HCT116 (cell line): ENCODE data around the gene NRCAM. TPM values are rescaled to one million over a fixed set of nuclear protein-coding genes. Genes with fewer than 3 reads are reported as not detected.
"Not testable (repeated sequence)": the region's sequence is repeated elsewhere in the genome, so short reads cannot be mapped to it uniquely, and the experiment has no call there.

Experiments used
- ATAC-seq: fragments of 200-7000 bp; cut with Tn5 transposase; 2 replicates; pipeline ENCODE4 v1.9.1; 2020; ENCODE audit warnings: mild to moderate bottlenecking, moderate library complexity
- BruUV-seq: library from RNA; stranded (reverse); fragments of 400-500 nt; replicated peaks from 2 replicates; lab custom pipeline; 2021; lab: Mats Ljungman, UMichigan
- CTCF ChIA-PET: fragments of 300-600 bp; sonication (Branson Sonifier 250); formaldehyde crosslinking; loops from one replicate; lab custom pipeline; 2021; ENCODE audit warnings: antibody characterized with exemption; lab: Charles Lee
- POLR2A ChIA-PET: fragments of 300-600, 350-600 bp; sonication (Branson Sonifier 250); formaldehyde crosslinking; loops from one replicate; lab custom pipeline; 2021; ENCODE audit warnings: antibody characterized with exemption; lab: Charles Lee
- RAD21 ChIA-PET, 2 experiments: fragments of 300-600 bp; sonication (Branson Sonifier 250); formaldehyde crosslinking; loops; one replicate each; lab custom pipeline; 2023; ENCODE audit warnings: low total read pairs in 2 of 2; ENCODE audit not compliant: uncharacterized antibody in 2 of 2, unreplicated experiment in 2 of 2, low non-redundant PET in 1 of 2; lab: Charles Lee
- DNase-seq: peaks from one replicate; pipeline ENCODE4 v3.0.0-alpha.2; 2010; ENCODE audit warnings: low read depth, low spot score
- H2AFZ ChIP-seq: fragments of 200-600 bp; shearing (Covaris generic), sonication (generic); 2 replicates; pipeline ENCODE4 v1.6.1; 2017; ENCODE audit warnings: low read depth, mixed run types, mixed read lengths, antibody characterized with exemption, low read length; ENCODE audit not compliant: poor library complexity, severe bottlenecking
- H3K27ac ChIP-seq: 2 replicates; pipeline ENCODE4 v1.5.1; 2012; ENCODE audit warnings: low read depth, low read length
- H3K27me3 ChIP-seq: fragments of 200-600 bp; sonication (generic); 2 replicates; pipeline ENCODE4 v1.6.1; 2016; ENCODE audit warnings: mixed run types, low read length, mixed read lengths; ENCODE audit not compliant: insufficient read depth
- H3K36me3 ChIP-seq, 2 experiments: fragments of 200-500 bp in 1 of 2; fragments of 200-600 bp in 1 of 2; sonication (Bioruptor generic) in 1 of 2; sonication (generic) in 1 of 2; 2 replicates each; pipeline versions ENCODE4 v1.5.1 to v1.6.1; 2014 to 2016; ENCODE audit warnings: low read length in 2 of 2, inconsistent platforms in 1 of 2, mixed read lengths in 1 of 2, mixed run types in 1 of 2; ENCODE audit not compliant: insufficient read depth in 2 of 2, control insufficient read depth in 1 of 2
- H3K4me1 ChIP-seq, 2 experiments: fragments of 200-600 bp in 1 of 2; sonication (generic) in 1 of 2; 2 replicates each; pipeline versions ENCODE4 v1.5.1 to v1.6.1; 2012 to 2017; ENCODE audit warnings: low read length in 2 of 2, inconsistent platforms in 1 of 2, mild to moderate bottlenecking in 1 of 2, mixed read lengths in 1 of 2, mixed run types in 1 of 2, moderate library complexity in 1 of 2; ENCODE audit not compliant: insufficient read depth in 2 of 2, control insufficient read depth in 1 of 2
- H3K4me2 ChIP-seq: fragments of 200-600 bp; sonication (generic); 2 replicates; pipeline ENCODE4 v1.6.1; 2017; ENCODE audit warnings: mixed run types, low read length, mixed read lengths
- H3K4me3 ChIP-seq, 2 experiments: fragments of 200-600 bp in 1 of 2; sonication (generic) in 1 of 2; replicated peaks in 1 of 2; 2 replicates each; pipeline ENCODE4 v1.5.1; 2011 to 2016; ENCODE audit warnings: low read length in 2 of 2, control low read depth in 1 of 2, low read depth in 1 of 2, mild to moderate bottlenecking in 1 of 2, mixed read lengths in 1 of 2, mixed run types in 1 of 2
- H3K79me2 ChIP-seq: fragments of 200-600 bp; sonication (generic); 2 replicates; pipeline ENCODE4 v1.6.1; 2017; ENCODE audit warnings: mild to moderate bottlenecking, mixed run types, low read length, moderate library complexity, mixed read lengths; ENCODE audit not compliant: insufficient read depth
- H3K9ac ChIP-seq: fragments of 200-600 bp; sonication (generic); 2 replicates; pipeline ENCODE4 v1.6.1; 2016; ENCODE audit warnings: low read length, mixed read lengths
- H3K9me2 ChIP-seq: fragments of 200-600 bp; sonication (generic), shearing (Covaris generic); 2 replicates; pipeline ENCODE4 v1.6.1; 2017; ENCODE audit warnings: mixed run types, mild to moderate bottlenecking, moderate library complexity; ENCODE audit not compliant: insufficient read depth
- H3K9me3 ChIP-seq, 2 experiments: fragments of 200-500 bp in 1 of 2; fragments of 200-600 bp in 1 of 2; sonication (Bioruptor generic) in 1 of 2; sonication (generic) in 1 of 2; 2 replicates each; pipeline ENCODE4 v1.6.1; 2014 to 2017; ENCODE audit warnings: low read length in 2 of 2, mixed read lengths in 2 of 2, inconsistent platforms in 1 of 2, low read depth in 1 of 2, mild to moderate bottlenecking in 1 of 2, mixed run types in 1 of 2, moderate library complexity in 1 of 2; ENCODE audit not compliant: control insufficient read depth in 1 of 2, insufficient read depth in 1 of 2
- H4K20me1 ChIP-seq: fragments of 200-600 bp; sonication (generic), shearing (Covaris generic); 2 replicates; pipeline ENCODE4 v1.6.1; 2017; ENCODE audit warnings: mixed run types, mild to moderate bottlenecking, moderate library complexity; ENCODE audit not compliant: insufficient read depth
- ATF3 ChIP-seq: IDR thresholded peaks from 2 replicates; pipeline ENCODE4 v1.6.1; 2012
- EZH2 ChIP-seq: fragments of 200-600 bp; sonication (generic); IDR thresholded peaks from 2 replicates; pipeline ENCODE4 v1.6.1; 2017; ENCODE audit warnings: antibody characterized with exemption, mixed run types
- EZH2phosphoT487 ChIP-seq: fragments of 200-600 bp; IDR thresholded peaks from 2 replicates; pipeline ENCODE4 v1.6.1; 2018; ENCODE audit warnings: antibody characterized with exemption, borderline replicate concordance
- FOSL1 ChIP-seq: IDR thresholded peaks from 2 replicates; pipeline ENCODE4 v1.6.1; 2012; ENCODE audit warnings: low read depth
- JUND ChIP-seq: IDR thresholded peaks from 2 replicates; pipeline ENCODE4 v1.6.1; 2012
- POLR2A ChIP-seq: IDR thresholded peaks from 2 replicates; pipeline ENCODE4 v1.7.0; 2011; ENCODE audit warnings: borderline replicate concordance; ENCODE audit not compliant: insufficient read depth, insufficient read length; ENCODE audit errors: extremely low read depth
- POLR2AphosphoS5 ChIP-seq: IDR thresholded peaks from 2 replicates; pipeline ENCODE4 v1.6.1; 2011; ENCODE audit warnings: mild to moderate bottlenecking, low read depth, low read length, moderate library complexity
- RAD21 ChIP-seq: IDR thresholded peaks from 2 replicates; pipeline ENCODE4 v1.6.1; 2012; ENCODE audit warnings: low read depth, mild to moderate bottlenecking
- SIN3A ChIP-seq: IDR thresholded peaks from 2 replicates; pipeline ENCODE4 v1.6.1; 2012; ENCODE audit warnings: low read depth
- SP1 ChIP-seq: IDR thresholded peaks from 2 replicates; pipeline ENCODE4 v1.6.1; 2012; ENCODE audit warnings: low read depth
- SRF ChIP-seq: IDR thresholded peaks from 2 replicates; pipeline ENCODE4 v1.6.1; 2012; ENCODE audit warnings: low read depth
- TCF7L2 ChIP-seq: IDR thresholded peaks from 2 replicates; pipeline ENCODE4 v1.7.0; 2011; ENCODE audit warnings: borderline replicate concordance, inconsistent platforms; ENCODE audit not compliant: insufficient read depth, insufficient read length; ENCODE audit errors: extremely low read depth
- YY1 ChIP-seq: IDR thresholded peaks from 2 replicates; pipeline ENCODE4 v1.6.1; 2011; ENCODE audit warnings: low read length, low read depth, moderate library complexity, mild to moderate bottlenecking; ENCODE audit not compliant: insufficient replicate concordance; ENCODE audit errors: extremely low read depth
- ZBTB33 ChIP-seq: IDR thresholded peaks from 2 replicates; pipeline ENCODE4 v1.6.1; 2011; ENCODE audit warnings: mild to moderate bottlenecking, low read length, moderate library complexity; ENCODE audit not compliant: insufficient replicate concordance; ENCODE audit errors: extremely low read depth
- ZNF274 ChIP-seq: fragments of 200-500 bp; sonication (Bioruptor generic); IDR thresholded peaks from 2 replicates; pipeline ENCODE4 v1.6.1; 2014; ENCODE audit warnings: mild to moderate bottlenecking, low read depth, low read length, inconsistent platforms
- intact Hi-C: fragments of 100-400 bp; cut with micrococcal nuclease; formaldehyde crosslinking; loops from 2 replicates; pipeline ENCODE4 v1.10.0; 2022
- total RNA-seq: library from RNA; stranded (reverse); gene quantifications from one replicate; pipeline ENCODE4 v1.2.1, GENCODE V29; 2021; ENCODE audit not compliant: unreplicated experiment

Gene NRCAM
- total RNA-seq, 1 experiment from 2014 or later = 0.15 TPM

GRCh38 chr7:108504576-108504975 is 48.3 kb upstream of the NRCAM start:
- H3K27me3 ChIP-seq, H3K4me2 ChIP-seq, intact Hi-C loops, ATAC-seq, H3K79me2 ChIP-seq, CTCF ChIA-PET, H3K9me3 ChIP-seq, H3K4me1 ChIP-seq, RAD21 ChIA-PET, DNase-seq, BruUV-seq, H3K36me3 ChIP-seq, H3K9ac ChIP-seq, H3K4me3 ChIP-seq, H4K20me1 ChIP-seq, H3K27ac ChIP-seq, H3K9me2 ChIP-seq, POLR2A ChIA-PET, H2AFZ ChIP-seq: not testable (repeated sequence)

GRCh38 chr7:108503112-108504026 is 47.1 kb upstream of the NRCAM start:
- Histone ChIP-seq H2AFZ (no peak overlapping the region), H3K9me2 (no peaks in the 10 kb centered on the region), H3K4me2 (no peak overlapping the region), H3K36me3 (no peaks in the 10 kb centered on the region), H3K4me1 (no peaks in the 10 kb centered on the region), H3K4me3 (no peak overlapping the region), H3K79me2 (no peaks in the 10 kb centered on the region), H3K9me3 (no peaks in the 10 kb centered on the region), H3K9ac (no peak overlapping the region), H3K27me3 (no peaks in the 10 kb centered on the region), H3K27ac (no peak overlapping the region), H4K20me1 (no peaks in the 10 kb centered on the region)
- BruUV-seq = no TSS peak
- TF ChIP-seq TCF7L2 (no peak), SP1 (no peak), ZNF274 (no peak), ZBTB33 (no peak), YY1 (no peak), EZH2phosphoT487 (no peak), RAD21 (no peak), POLR2AphosphoS5 (no peak), EZH2 (no peak), ATF3 (no peak), FOSL1 (no peak), POLR2A (no peak), JUND (no peak), SIN3A (no peak), SRF (no peak)
- ATAC-seq = no peak
- no peak for DNase-seq
- RAD21 ChIA-PET = no interaction called here
- intact Hi-C loops = no loop called here
- POLR2A ChIA-PET = no interaction called here
- CTCF ChIA-PET = no interaction called here
